ENCODE measurements around the gene CNTRL.
"Not testable (repeated sequence)": the region's sequence is repeated elsewhere in the genome, so short reads cannot be mapped to it uniquely, and the experiment has no call there.

CNTRL gene

DNA sequence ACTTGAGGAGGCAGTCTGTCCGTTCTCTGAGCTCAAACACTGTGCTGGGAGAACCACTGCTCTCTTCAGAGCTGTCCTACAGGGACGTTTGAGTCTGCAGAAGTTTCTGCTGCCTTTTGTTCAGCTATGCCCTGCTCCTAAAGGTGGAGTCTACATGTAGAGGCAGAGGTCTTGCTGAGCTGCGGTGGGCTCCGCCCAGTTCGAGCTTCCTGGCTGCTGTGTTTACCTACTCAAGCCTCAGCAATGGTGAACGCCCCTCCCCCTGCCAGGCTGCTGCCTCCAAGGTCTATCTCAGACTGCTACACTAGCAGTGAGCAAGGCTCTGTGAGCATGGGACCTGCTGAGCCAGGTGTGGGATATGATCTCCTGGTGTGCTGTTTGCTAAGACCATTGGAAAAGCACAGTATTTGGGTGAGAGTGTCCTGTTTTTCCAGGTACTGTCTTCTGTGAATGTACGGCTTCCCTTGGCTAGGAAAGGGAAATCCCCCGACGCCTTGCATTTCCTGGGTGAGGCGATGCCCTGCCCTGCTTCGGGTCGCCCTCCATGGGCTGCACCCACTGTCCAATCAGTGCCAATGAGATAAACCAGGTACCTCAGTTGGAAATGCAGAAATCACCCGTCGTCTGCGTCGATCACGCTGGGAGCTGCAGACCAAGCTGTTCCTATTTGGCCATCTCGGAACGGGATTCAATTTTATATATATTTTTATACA, 58.5 kb downstream of the CNTRL start:
- peak; percentile 71 for DNase-seq (ENCODE audit: low read depth)

DNA sequence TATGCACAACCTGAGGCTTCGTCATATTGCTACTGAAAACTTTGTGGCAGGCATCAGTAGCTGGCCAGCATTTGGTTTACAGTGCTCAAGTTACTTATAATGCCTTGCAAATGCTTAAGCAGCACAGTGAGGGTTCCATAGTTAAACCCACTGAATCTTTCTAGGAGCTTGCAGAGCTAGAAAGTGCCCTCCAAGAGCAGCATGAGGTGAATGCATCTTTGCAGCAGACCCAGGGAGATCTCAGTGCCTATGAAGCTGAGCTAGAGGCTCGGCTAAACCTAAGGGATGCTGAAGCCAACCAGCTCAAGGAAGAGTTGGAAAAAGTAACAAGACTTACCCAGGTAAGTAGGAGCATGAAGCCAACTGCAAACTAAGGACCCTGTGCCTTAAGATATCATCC, 60.9 kb downstream of the CNTRL start:
- no peak for DNase-seq (ENCODE audit: low read depth)

- DNase-seq (ENCODE audit: low read depth): no peak
These were observed 63.8 kb downstream of the CNTRL start for GRCh38 chr9:121138561-121138960.

- DNase-seq (ENCODE audit: low read depth): no peak
These were observed 64.2 kb downstream of the CNTRL start for GRCh38 chr9:121138973-121139372.

DNA sequence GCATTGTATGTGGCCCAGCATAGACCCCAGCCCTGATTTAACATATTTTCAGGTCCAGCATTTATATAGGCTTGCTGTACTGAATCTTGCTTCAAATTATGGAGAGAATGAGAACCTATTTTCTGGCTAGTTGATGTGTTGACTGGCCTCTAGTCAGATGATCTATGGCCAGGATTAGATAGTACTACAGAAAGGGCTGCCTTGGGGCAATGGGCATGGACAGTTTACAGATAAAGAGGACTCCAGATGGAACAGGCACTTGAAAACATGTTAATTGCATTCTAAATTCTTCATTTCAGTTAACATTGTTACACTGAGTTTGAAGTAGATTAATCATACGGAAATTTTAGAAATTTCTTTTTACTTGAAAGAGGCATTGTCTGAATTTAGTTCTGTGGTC, 65.4 kb downstream of the CNTRL start:
- DNase-seq (ENCODE audit: low read depth): no peak

DNA sequence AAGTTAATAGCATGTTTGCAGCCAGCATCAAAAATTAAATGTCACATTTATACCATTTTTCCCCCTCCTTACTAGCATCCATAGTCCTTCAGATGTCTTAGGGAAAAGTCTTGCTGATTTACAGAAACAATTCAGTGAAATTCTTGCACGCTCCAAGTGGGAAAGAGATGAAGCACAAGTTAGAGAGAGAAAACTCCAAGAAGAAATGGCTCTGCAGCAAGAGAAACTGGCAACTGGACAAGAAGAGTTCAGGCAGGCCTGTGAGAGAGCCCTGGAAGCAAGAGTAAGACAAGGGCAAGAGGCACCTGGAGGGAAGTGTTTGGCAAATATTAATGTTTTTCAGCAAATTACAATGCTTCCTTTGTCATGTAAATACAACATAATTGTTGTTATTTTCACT, 66.6 kb downstream of the CNTRL start:
- no peak for DNase-seq (ENCODE audit: low read depth)

GRCh38 chr9:121141706-121142105, 67.0 kb downstream of the CNTRL start:
- DNase-seq (ENCODE audit: low read depth): no peak

DNA sequence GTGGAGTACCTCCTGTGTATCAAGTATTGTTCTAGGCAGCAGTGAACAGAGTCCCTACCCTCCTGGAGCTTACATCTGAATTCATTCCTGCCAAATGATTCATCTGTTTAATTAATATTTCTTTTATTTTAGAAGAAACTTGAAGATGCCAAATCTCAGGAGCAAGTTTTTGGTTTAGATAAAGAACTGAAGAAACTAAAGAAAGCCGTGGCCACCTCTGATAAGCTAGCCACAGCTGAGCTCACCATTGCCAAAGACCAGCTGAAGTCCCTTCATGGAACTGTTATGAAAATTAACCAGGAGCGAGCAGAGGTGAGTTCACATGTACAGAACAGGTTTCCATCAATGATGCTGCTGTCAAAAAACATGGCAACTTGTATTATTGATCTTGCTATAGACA, 69.0 kb downstream of the CNTRL start:
- no peak for DNase-seq (ENCODE audit: low read depth)

DNA sequence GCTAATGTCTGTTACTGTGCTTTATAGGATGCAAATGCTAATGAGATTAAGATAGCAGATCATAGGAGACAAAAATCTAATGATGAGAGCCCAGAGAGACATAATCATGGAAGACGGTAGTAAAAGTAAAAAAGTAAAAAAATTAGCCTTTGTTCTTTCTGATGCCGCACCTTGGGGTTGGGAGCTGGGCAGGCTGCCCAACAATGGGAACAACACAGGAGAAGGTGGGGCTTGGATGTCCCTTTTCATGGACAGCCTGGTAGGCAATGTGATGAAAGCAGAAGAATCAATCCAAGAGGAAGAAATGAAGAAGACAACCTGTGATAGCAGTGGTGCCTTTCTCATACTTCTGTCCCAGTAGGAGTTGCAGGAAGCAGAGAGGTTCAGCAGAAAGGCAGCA, 69.7 kb downstream of the CNTRL start:
- DNase-seq (ENCODE audit: low read depth): no peak

DNA sequence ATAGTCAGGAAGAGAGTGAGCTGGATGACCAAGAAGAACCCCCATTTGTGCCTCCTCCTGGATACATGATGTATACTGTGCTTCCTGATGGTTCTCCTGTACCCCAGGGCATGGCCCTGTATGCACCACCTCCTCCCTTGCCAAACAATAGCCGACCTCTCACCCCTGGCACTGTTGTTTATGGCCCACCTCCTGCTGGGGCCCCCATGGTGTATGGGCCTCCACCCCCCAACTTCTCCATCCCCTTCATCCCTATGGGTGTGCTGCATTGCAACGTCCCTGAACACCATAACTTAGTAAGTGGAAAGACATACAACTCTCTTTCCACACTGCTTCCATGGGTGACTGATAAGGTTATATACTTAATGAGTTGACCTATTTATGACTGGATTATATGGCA, 75.4 kb downstream of the CNTRL start:
- no peak for DNase-seq (ENCODE audit: low read depth)

DNA sequence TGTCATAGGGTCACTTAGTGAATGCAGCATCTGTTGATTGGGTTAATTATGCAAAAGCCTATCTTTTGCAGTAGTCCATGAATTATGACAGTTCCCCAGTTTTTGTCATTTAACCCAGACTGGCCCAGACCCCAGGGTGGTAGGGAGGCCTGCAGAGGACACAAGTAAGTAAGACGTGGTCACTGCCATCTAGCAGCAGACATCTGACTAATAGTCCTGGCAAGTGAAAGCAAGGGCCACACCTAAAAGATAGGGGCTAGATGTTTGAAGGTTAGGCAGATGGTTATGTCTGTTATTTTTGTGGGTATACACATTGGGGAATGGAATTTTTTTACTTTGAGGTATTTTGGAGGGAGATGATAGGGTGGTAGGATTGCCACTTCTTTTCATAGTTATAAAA, 78.9 kb downstream of the CNTRL start:
- no peak for DNase-seq (ENCODE audit: low read depth)

DNA sequence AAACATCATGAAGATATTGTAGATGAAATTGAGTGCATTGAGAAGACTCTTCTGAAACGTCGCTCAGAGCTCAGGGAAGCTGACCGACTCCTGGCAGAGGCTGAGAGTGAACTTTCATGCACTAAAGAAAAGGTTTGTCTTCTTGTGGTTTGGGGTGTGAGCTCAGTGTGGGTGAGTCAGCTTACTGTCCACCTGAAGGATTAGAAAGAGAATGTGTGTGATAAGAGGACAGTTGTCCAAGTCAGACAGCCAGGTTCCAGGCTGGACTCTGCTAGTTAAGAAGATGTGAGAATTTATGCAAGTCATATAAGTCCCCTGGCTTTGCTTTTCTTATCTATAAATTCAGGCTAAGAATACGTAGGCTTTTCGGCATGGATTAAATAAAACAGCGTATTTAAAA, 80.0 kb downstream of the CNTRL start:
- DNase-seq (ENCODE audit: low read depth): no peak

- no peak for DNase-seq (ENCODE audit: low read depth)
These were observed 81.5 kb downstream of the CNTRL start for GRCh38 chr9:121156263-121156731.

DNA sequence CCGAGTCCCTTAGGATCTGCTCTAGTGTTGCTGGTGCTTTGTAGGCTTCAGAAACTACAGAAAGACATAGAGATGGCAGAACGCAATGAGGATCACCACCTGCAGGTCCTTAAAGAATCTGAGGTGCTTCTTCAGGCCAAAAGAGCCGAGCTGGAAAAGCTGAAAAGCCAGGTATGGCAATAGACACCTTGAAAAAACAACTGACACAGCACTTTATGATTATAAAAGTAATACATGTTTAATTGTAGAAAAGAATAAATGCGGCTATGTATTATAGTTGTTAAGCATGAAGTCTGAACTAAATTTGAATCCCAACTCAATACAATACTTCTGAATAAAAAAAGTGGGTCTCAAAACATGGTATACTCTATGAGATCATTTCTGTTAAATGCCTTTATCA, 83.2 kb downstream of the CNTRL start:
- no peak for DNase-seq (ENCODE audit: low read depth)

DNA sequence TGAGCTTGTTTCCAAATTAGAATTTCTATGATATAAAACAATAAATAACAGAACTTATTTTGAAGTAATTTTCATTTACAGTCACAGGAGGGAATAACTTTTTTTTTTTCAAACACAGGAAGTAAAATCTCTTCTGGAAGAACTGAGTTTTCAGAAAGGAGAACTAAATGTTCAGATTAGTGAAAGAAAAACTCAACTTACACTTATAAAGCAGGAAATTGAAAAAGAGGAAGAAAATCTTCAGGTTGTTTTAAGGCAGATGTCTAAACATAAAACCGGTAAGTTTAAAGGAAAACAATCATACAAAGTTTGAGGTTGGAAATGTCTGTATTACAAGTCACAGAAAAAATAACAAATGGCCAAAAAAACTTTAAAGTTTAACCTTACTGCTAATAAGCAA, 85.3 kb downstream of the CNTRL start:
- no peak for DNase-seq (ENCODE audit: low read depth)

DNA sequence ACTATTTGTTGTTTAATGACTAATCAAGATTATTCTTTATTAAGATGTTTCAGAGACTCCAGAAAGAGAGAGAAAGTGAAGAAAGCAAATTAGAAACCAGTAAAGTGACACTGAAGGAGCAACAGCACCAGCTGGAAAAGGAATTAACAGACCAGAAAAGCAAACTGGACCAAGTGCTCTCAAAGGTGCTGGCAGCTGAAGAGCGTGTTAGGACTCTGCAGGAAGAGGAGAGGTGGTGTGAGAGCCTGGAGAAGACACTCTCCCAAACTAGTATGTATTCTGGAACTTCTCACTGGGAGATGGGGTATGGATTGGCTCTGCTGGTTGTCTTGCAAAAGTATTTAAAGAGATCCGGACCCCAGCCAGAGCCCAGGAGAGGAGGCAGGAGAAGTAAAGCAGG, 93.3 kb downstream of the CNTRL start:
- no peak for DNase-seq (ENCODE audit: low read depth)

GRCh38 chr9:121169094-121169601, 94.4 kb downstream of the CNTRL start:
- no peak for DNase-seq (ENCODE audit: low read depth)

DNA sequence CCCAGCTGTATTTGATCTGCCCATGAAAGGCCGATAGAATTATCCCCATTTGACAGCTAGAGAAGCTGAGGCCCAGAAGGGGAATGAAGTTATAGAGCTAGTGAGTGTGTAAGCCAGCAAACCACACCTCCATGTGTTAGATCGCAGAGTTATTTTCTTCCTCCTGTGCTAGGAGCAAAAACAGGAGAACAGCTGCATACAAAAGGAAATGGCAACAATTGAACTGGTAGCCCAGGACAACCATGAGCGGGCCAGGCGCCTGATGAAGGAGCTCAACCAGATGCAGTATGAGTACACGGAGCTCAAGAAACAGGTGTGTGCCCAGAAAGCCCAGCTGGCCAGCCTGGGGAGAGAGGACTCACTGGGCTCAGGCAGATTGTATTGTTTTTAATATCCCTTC, 96.5 kb downstream of the CNTRL start:
- no peak for DNase-seq (ENCODE audit: low read depth)

GRCh38 chr9:121172726-121173487, 98.2 kb downstream of the CNTRL start:
- no peak for DNase-seq (ENCODE audit: low read depth)

- no peak for DNase-seq (ENCODE audit: low read depth)
These were observed 98.7 kb downstream of the CNTRL start for GRCh38 chr9:121173501-121173900.

DNA sequence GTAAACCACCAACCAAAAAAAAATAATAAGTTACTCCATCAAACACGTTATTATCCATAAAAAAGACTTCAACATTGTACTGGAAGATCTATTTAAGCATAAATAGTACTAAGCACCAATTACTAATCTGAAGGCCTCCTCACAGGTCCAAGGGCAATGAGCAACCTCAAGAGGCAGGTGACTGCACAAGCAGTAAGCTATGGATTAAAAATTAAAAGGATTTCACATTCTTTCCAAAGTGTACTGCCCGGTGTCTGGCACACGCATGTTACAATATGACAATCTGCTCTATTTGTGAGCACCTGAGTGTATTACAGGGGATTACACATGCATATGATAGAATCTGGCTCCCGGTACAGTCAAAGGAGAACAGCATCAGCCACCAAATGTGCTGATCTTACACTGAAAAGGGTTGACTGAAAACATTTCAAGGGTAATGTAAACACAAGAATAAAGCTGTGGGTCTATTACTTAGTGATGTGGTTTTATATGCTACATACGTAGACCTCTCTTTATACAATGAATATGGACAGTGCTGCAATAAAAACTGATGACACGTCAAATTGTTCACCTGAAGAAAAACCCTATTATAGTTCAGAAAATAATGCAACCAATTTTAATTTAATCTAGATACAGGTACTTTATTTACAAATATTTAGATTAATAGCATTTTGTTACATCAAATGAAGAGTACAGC, 104.1 kb downstream of the CNTRL start:
- no peak for DNase-seq (ENCODE audit: low read depth)

DNA sequence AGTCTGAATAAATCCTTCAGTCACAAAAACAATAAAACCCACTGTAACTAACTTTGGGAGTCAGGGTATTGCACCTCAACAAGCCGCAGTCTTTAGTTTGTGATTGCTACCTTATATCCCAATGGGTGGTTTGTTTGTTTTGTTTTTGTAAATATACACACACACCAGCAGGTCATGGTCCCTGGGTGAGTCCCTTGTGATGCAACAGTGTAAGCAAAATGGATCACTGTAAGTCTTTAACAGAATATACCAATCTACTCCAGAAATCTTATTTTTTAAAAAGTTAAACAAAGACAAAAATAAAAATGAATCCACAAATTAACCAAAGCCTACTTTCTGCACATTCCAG, 104.6 kb downstream of the CNTRL start:
- DNase-seq (ENCODE audit: low read depth): not testable (repeated sequence)

All from T follicular helper cell (primary cell).